Amniotic stem cell (primary cell): Measurements from ENCODE around the gene ABL2.
"Not testable (repeated sequence)": the region's sequence is repeated elsewhere in the genome, so short reads cannot be mapped to it uniquely, and the experiment has no call there.

Experiments
- DNase-seq: peaks from one replicate; lab custom pipeline; 2025; lab: John Stamatoyannopoulos, UW

Gene ABL2

DNA sequence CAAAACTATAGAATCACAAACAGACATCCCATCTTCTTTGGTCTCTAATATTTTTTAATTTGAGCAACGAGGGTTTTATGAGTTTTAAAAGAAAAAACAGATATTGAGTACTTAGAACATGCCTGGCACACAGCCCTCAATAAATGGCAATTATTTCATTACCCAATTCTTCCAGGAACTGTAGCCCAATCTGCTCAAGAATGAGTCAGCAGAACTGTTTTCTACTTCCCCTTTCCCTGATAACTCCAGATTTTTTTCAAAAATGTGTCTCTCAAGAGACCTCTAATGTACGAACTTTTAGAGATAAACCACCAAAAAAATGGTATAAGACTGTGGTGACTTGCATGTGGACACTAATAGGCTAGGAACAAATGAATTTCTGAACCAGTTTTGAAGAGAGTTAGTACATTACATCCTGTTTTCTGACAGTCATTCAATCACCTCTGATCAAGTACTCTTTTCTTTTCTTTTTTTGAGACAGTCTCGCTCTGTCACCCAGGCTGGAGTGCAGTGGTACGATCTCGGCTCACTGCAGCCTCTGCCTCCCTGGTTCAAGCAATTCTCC is 11.5 kb downstream of the ABL2 start:
- no peak for DNase-seq

GRCh38 chr1:179213317-179213716 is 16.2 kb downstream of the ABL2 start:
- DNase-seq, result not testable (repeated sequence)

DNA sequence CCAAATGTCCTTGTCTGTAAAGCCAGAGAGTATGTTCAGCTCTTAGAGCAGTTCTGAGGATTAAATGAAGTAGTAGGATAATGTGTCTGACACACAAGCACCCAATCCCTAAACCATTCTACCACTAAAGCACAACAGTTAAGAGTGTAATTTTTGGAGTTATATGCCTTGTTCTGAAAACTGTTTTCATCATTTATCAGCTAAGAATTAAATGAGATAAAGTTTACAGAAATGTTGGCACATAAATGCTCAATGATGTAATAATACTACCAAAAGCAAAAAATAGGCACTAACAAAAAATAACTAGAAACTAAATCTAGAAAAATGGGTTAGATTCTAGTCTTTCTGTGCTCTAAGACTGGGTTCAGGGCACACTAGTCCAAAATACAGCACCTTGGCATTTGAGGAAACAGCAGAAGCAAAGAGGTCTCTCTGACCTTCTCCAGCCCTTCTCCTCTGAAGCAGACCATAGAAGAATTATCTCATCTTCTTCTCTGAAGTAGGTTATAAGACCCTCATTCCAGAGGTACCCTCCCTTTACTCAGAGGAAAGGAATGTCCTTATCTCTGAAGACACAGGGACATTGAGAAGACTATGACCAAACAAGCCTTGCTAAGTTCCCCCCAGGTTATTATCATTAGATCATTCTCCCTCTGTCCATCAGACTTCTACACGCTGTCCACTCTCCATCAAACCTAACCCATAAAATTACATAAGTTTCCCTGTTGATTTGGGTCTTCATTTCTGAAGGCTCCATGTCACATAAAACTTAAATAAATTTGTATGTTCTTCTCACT is 20.6 kb downstream of the ABL2 start:
- DNase-seq, result no peak

GRCh38 chr1:179206812-179207211 is 22.7 kb downstream of the ABL2 start:
- no peak for DNase-seq

GRCh38 chr1:179205284-179205683 is 24.2 kb downstream of the ABL2 start:
- DNase-seq, result no peak

- DNase-seq, result no peak
These were observed 27.3 kb downstream of the ABL2 start for GRCh38 chr1:179202161-179202560.

- no peak for DNase-seq
These were observed 28.9 kb downstream of the ABL2 start for GRCh38 chr1:179200586-179200985.

GRCh38 chr1:179197690-179198297 is 31.7 kb downstream of the ABL2 start:
- no peak for DNase-seq

DNA sequence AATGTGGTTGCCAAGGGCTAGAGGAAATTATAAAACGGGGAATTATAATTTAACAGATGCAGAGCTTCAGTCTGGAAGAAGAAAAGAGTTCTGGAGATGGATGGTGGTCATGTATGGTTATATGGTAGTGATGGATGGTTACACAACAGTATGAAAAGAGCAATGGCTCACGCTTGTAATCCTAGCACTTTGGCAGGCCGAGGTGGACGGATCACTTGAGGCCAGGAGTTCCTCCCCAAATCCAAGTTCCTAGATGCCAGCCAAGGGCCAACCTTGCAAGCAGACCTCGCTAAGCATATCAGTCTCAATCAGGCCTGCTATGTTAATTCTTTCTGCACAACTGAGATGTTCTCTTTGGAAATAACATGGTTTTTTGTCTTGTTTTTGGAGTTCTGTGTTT is 33.6 kb downstream of the ABL2 start:
- not testable (repeated sequence) for DNase-seq

DNA sequence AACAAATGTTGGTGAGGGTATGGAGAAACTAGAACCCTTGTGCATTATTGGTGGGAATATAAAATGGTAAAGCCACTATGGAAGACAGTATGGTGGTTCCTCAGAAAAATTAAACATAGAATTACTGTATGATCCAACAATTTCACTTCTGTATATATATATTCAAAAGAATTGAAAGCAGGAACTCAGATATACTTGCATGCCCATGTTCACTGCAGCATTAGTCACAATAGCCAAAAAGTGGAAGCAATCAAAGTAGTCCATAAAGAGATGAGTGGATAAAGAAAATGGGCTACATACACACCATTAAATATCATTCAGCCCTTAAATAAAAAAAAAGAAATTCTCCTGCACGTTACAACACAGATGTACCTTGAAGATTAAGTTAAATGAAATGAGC is 34.1 kb downstream of the ABL2 start:
- no peak for DNase-seq

GRCh38 chr1:179194068-179194537 is 35.4 kb downstream of the ABL2 start:
- DNase-seq, result no peak

GRCh38 chr1:179190861-179191260 is 38.6 kb downstream of the ABL2 start:
- no peak for DNase-seq

DNA sequence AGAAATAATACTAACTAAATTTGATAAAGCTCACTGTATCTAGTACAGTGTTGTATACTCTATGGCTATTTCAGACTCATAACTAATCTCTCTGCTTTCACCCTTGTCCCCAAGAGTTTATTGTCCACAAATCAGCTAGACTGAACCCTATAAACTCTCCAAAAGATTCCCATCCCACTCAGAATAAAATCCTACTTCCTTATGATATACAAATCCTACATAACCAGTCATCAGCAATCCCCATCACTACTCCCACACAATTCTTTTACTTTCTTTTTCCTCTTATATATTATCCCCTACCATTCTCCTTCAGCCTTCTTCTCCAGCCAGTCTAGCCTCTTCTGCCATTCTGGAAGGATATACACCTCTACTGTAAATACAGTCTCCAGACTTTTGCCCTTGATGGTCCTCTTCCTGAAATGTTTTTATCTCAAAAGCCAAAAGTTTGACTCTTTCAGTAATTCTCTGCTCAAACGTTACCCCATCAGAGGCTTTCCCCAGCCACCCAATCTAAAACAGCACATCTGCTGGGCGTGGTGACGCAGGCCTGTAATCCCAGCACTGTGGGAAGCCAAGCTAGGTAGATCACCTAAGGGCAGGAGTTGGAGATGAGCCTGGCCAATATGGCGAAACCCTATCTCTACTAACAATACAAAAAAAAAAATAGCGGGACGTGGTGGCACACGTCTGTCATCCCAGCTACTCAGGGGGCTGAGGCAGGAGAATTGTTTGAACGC is 41.6 kb downstream of the ABL2 start:
- DNase-seq, result no peak

- no peak for DNase-seq
These were observed 42.4 kb downstream of the ABL2 start for GRCh38 chr1:179187043-179187442.

GRCh38 chr1:179184403-179184802 is 45.1 kb downstream of the ABL2 start:
- DNase-seq, result no peak

DNA sequence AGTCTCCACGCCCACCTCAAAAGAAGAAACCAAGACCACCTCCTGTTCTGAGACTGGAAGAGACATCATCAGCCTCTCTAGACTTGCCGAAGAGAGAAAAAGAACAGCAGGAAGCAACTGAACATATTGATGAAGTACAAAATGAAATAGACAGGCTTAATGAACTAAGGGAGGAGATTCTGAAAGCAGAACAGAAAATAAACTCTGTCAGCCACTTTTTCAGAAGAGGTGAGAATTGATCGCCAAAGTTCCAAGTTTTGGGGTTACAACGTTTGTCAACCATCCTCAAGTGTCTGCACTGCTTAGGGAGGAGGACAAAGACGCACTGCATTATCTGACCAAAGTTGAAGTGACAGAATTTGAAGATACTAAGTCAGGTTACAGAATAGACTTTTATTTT is 45.6 kb downstream of the ABL2 start:
- DNase-seq, result no peak

DNA sequence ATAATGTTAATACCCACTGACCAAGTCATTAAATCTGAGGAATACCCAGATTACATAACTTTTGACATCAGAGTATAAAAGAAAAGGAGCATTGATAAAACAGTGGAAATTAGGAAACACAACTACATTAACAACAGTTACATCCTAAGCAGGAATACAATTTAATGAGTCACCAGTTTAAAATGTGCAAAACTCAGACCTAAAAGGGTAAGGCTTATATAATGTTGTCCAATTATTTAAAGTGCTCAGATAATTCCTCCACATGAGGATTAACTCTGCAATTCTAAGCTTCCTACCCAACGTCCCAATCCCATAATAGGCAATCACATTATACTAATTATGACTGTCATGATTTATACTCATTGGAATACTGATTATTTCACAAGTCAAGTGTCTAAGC is 50.5 kb downstream of the ABL2 start:
- no peak for DNase-seq

DNA sequence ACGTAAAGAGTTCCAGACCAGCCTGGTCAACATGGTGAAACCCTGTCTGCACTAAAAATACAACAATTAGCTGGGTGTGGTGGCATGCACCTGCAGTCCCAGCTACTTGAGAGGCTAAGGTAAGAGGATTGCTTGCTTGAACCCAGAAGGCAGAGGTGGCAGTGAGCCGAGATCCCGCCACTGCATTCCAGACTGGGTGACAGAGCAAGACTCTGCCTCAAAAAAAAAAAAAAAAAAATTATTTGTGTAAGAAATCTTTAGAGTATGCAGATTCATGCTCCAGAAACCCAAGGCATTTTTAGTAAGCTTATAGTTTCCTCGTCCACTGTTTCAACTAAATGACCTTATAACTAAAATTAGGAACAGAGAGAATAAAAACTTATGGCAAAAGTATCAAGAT is 51.3 kb downstream of the ABL2 start:
- DNase-seq, result no peak

DNA sequence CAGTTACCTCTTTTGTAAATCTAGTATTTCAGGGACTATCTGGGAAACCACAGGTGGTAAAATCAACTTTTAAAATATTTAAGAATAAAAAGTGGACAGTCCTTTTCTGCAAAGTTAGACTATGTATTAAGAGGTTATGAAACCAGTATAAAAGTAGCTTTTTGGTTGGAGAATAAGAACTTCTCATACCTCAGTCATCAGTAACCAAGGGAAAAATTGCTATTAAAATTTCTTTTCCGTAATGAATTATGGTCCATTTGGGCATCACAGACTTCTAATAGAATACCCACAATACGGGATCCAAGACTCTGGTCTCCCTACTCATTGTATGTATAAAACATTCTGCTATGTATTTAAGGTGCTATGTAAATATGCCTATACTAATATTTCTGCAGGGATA is 51.9 kb downstream of the ABL2 start:
- DNase-seq, result no peak

- DNase-seq, result no peak
These were observed 52.3 kb downstream of the ABL2 start for GRCh38 chr1:179177182-179177581.

GRCh38 chr1:179175011-179175841 is 54.3 kb downstream of the ABL2 start:
- no peak for DNase-seq

DNA sequence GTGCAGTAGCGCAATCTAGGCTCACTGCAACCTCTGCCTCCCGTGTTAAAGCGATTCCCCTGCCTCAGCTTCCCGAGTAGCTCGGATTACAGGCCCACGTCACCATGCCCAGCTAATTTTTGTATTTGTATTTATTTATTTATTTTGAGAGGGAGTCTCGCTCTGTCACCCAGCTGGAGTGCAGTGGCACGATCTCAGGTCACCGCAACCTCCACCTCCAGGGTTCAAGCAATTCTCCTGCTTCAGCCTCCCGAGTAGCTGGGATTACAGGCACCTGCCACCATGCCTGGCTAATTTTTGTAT is 59.1 kb downstream of the ABL2 start:
- not testable (repeated sequence) for DNase-seq
